ENCODE data around the gene ISCA1. TPM values are rescaled to one million over a fixed set of nuclear protein-coding genes. Genes with fewer than 3 reads are reported as not detected.
A peak's percentile ranks its signal among the peaks of the same experiment; 100 is the strongest.

The ISCA1 gene
- total and polyA plus RNA-seq, 3 experiments from 2014 or later = 33.4 to 55.1 (median 35.6) TPM

GRCh38 chr9:86263876-86264275 is 18.5 kb downstream of the ISCA1 start:
- H3K4me3 ChIP-seq (ENCODE audit: low read length) = no peak overlapping the region
- Mint-ChIP-seq H3K4me3 (no peak overlapping the region), H3K27ac (no peak overlapping the region), H3K9me3 (no peaks in the 10 kb centered on the region), H3K27me3 (peaks cover 0 to 3% of the 10 kb centered on the region in 2 donors), H3K4me1 (peaks cover 3 to 6% (median 4%) of the 10 kb centered on the region in 3 donors), H3K36me3 (peaks cover 13 to 55% (median 17%) of the 10 kb centered on the region in 3 donors)
- no peaks in the 10 kb centered on the region for H3K9me3 ChIP-seq (ENCODE audit: low read length)
- no peak overlapping the region for H3K27ac ChIP-seq (ENCODE audit: low read depth, low read length)
- ChIA-PET CTCF (no interaction called here), POLR2A (no interaction called here)
- H3K27me3 ChIP-seq (ENCODE audit: insufficient read depth, low read length, poor library complexity, severe bottlenecking) = no peaks in the 10 kb centered on the region
- H3K4me1 ChIP-seq (ENCODE audit: insufficient read depth, low read length) = no peaks in the 10 kb centered on the region
- peaks cover 9% of the 10 kb centered on the region for H3K36me3 ChIP-seq (ENCODE audit: insufficient read depth, low read length)
- DNase-seq = no peak

GRCh38 chr9:86262492-86262891 is 19.8 kb downstream of the ISCA1 start:
- no peaks in the 10 kb centered on the region for H3K4me1 ChIP-seq (ENCODE audit: insufficient read depth, low read length)
- H3K4me3 ChIP-seq (ENCODE audit: low read length) = no peak overlapping the region
- POLR2A ChIA-PET = no interaction called here
- Mint-ChIP-seq H3K4me3 (no peak overlapping the region), H3K27me3 (peaks cover 0 to 2% of the 10 kb centered on the region in 2 donors), H3K4me1 (peaks cover 0 to 3% (median 1%) of the 10 kb centered on the region in 3 donors), H3K36me3 (peaks cover 13 to 50% (median 14%) of the 10 kb centered on the region in 3 donors), H3K27ac (peak overlapping the region in 1 of 8 donors; percentile 24), H3K9me3 (no peaks in the 10 kb centered on the region)
- H3K9me3 ChIP-seq (ENCODE audit: low read length) = no peaks in the 10 kb centered on the region
- CTCF ChIA-PET = no interaction called here
- H3K27ac ChIP-seq (ENCODE audit: low read depth, low read length) = no peak overlapping the region
- no peaks in the 10 kb centered on the region for H3K27me3 ChIP-seq (ENCODE audit: insufficient read depth, low read length, poor library complexity, severe bottlenecking)
- peaks cover 9% of the 10 kb centered on the region for H3K36me3 ChIP-seq (ENCODE audit: insufficient read depth, low read length)
- no peak for DNase-seq

GRCh38 chr9:86259557-86259956 is 22.8 kb downstream of the ISCA1 start, which contains the start of gene C9orf153:
Gene C9orf153 (minus strand): TSS chr9:86259657. CDS start chr9:86229603, 30,054 bp downstream.
- no peaks in the 10 kb centered on the region for H3K4me1 Mint-ChIP-seq
- CTCF ChIA-PET = no interaction called here
- Histone ChIP-seq H3K9me3 (ENCODE audit: low read length) (no peaks in the 10 kb centered on the region), H3K27ac (ENCODE audit: low read depth, low read length) (no peak within 1 kb of the TSS), H3K4me3 (ENCODE audit: low read length) (no peak within 1 kb of the TSS), H3K4me1 (ENCODE audit: insufficient read depth, low read length) (no peaks in the 10 kb centered on the region), H3K27me3 (ENCODE audit: insufficient read depth, low read length, poor library complexity, severe bottlenecking) (no peaks in the 10 kb centered on the region), H3K36me3 (ENCODE audit: insufficient read depth, low read length) (peaks cover 5% of the 10 kb centered on the region)
- peaks cover 14 to 32% (median 15%) of the 10 kb centered on the region in 3 donors for H3K36me3 Mint-ChIP-seq
- no peak within 1 kb of the TSS for H3K4me3 Mint-ChIP-seq
- H3K9me3 Mint-ChIP-seq = no peaks in the 10 kb centered on the region
- peak within 1 kb of the TSS in 1 of 8 donors; percentile 51 for H3K27ac Mint-ChIP-seq
- DNase-seq = no peak
- POLR2A ChIA-PET = no interaction called here
- peaks cover 0 to 2% of the 10 kb centered on the region in 2 donors for H3K27me3 Mint-ChIP-seq

- Histone ChIP-seq H3K4me3 (ENCODE audit: low read length) (no peak overlapping the region), H3K27ac (ENCODE audit: low read depth, low read length) (no peak overlapping the region), H3K27me3 (ENCODE audit: insufficient read depth, low read length, poor library complexity, severe bottlenecking) (no peaks in the 10 kb centered on the region), H3K9me3 (ENCODE audit: low read length) (peaks cover 7% of the 10 kb centered on the region), H3K4me1 (ENCODE audit: insufficient read depth, low read length) (no peaks in the 10 kb centered on the region), H3K36me3 (ENCODE audit: insufficient read depth, low read length) (no peaks in the 10 kb centered on the region)
- peaks cover 0 to 11% (median 9%) of the 10 kb centered on the region in 3 donors for H3K36me3 Mint-ChIP-seq
- POLR2A ChIA-PET = no interaction called here
- H3K4me1 Mint-ChIP-seq = no peaks in the 10 kb centered on the region
- CTCF ChIA-PET = interaction anchor here (1.3 kb wide), 1 partner anchor 83 kb away, joined by 4 read pairs; no protein-coding TSS in a partner anchor
- H3K4me3 Mint-ChIP-seq = no peak overlapping the region
- H3K9me3 Mint-ChIP-seq = peaks cover 2 to 13% (median 11%) of the 10 kb centered on the region in 5 donors
- H3K27ac Mint-ChIP-seq = peak overlapping the region in 1 of 8 donors; percentile 3
- no peaks in the 10 kb centered on the region for H3K27me3 Mint-ChIP-seq
- DNase-seq = no peak
Measured at GRCh38 chr9:86257391-86257790, 24.9 kb downstream of the ISCA1 start.

- Histone ChIP-seq H3K27ac (ENCODE audit: low read depth, low read length) (no peak overlapping the region), H3K9me3 (ENCODE audit: low read length) (peaks cover 7% of the 10 kb centered on the region), H3K36me3 (ENCODE audit: insufficient read depth, low read length) (no peaks in the 10 kb centered on the region), H3K4me1 (ENCODE audit: insufficient read depth, low read length) (no peaks in the 10 kb centered on the region), H3K27me3 (ENCODE audit: insufficient read depth, low read length, poor library complexity, severe bottlenecking) (no peaks in the 10 kb centered on the region), H3K4me3 (ENCODE audit: low read length) (no peak overlapping the region)
- ChIA-PET CTCF (no interaction called here), POLR2A (no interaction called here)
- Mint-ChIP-seq H3K4me3 (no peak overlapping the region), H3K36me3 (peaks cover 2 to 9% (median 7%) of the 10 kb centered on the region in 3 donors), H3K9me3 (peaks cover 2 to 16% (median 11%) of the 10 kb centered on the region in 5 donors), H3K27me3 (no peaks in the 10 kb centered on the region), H3K27ac (no peak overlapping the region), H3K4me1 (no peaks in the 10 kb centered on the region)
- DNase-seq = no peak
Measured at GRCh38 chr9:86256653-86257052, 25.7 kb downstream of the ISCA1 start.

- H3K36me3 ChIP-seq (ENCODE audit: insufficient read depth, low read length) = no peaks in the 10 kb centered on the region
- no peak overlapping the region for H3K27ac ChIP-seq (ENCODE audit: low read depth, low read length)
- POLR2A ChIA-PET = no interaction called here
- peaks cover 7% of the 10 kb centered on the region for H3K9me3 ChIP-seq (ENCODE audit: low read length)
- Mint-ChIP-seq H3K4me3 (no peak overlapping the region), H3K4me1 (no peaks in the 10 kb centered on the region), H3K27me3 (peaks cover 4 to 12% of the 10 kb centered on the region in 2 donors), H3K36me3 (peaks cover 0 to 5% (median 4%) of the 10 kb centered on the region in 3 donors), H3K9me3 (peaks cover 2 to 17% (median 11%) of the 10 kb centered on the region in 5 donors), H3K27ac (no peak overlapping the region)
- H3K4me1 ChIP-seq (ENCODE audit: insufficient read depth, low read length) = no peaks in the 10 kb centered on the region
- CTCF ChIA-PET = no interaction called here
- H3K4me3 ChIP-seq (ENCODE audit: low read length) = no peak overlapping the region
- H3K27me3 ChIP-seq (ENCODE audit: insufficient read depth, low read length, poor library complexity, severe bottlenecking) = no peaks in the 10 kb centered on the region
- no peak for DNase-seq
Measured at GRCh38 chr9:86253577-86253976, 28.8 kb downstream of the ISCA1 start.

GRCh38 chr9:86252870-86253269 is 29.5 kb downstream of the ISCA1 start:
- H3K4me1 Mint-ChIP-seq = no peaks in the 10 kb centered on the region
- H3K4me1 ChIP-seq (ENCODE audit: insufficient read depth, low read length) = no peaks in the 10 kb centered on the region
- H3K27me3 Mint-ChIP-seq = peaks cover 6 to 16% of the 10 kb centered on the region in 2 donors
- peaks cover 7% of the 10 kb centered on the region for H3K9me3 ChIP-seq (ENCODE audit: low read length)
- H3K27me3 ChIP-seq (ENCODE audit: insufficient read depth, low read length, poor library complexity, severe bottlenecking) = no peaks in the 10 kb centered on the region
- POLR2A ChIA-PET = no interaction called here
- no peak for DNase-seq
- H3K27ac ChIP-seq (ENCODE audit: low read depth, low read length) = no peak overlapping the region
- H3K27ac Mint-ChIP-seq = no peak overlapping the region
- H3K4me3 Mint-ChIP-seq = no peak overlapping the region
- peaks cover 0 to 5% (median 4%) of the 10 kb centered on the region in 3 donors for H3K36me3 Mint-ChIP-seq
- no peaks in the 10 kb centered on the region for H3K36me3 ChIP-seq (ENCODE audit: insufficient read depth, low read length)
- CTCF ChIA-PET = no interaction called here
- H3K9me3 Mint-ChIP-seq = peaks cover 2 to 17% (median 11%) of the 10 kb centered on the region in 5 donors
- no peak overlapping the region for H3K4me3 ChIP-seq (ENCODE audit: low read length)

GRCh38 chr9:86250123-86250522 is 32.2 kb downstream of the ISCA1 start:
- no peak for DNase-seq
- Mint-ChIP-seq H3K4me1 (no peaks in the 10 kb centered on the region), H3K27ac (no peak overlapping the region), H3K36me3 (peaks cover 0 to 4% (median 0%) of the 10 kb centered on the region in 3 donors), H3K27me3 (peaks cover 7 to 24% of the 10 kb centered on the region in 2 donors), H3K4me3 (no peak overlapping the region), H3K9me3 (peaks cover 2 to 17% (median 11%) of the 10 kb centered on the region in 5 donors)
- ChIA-PET CTCF (no interaction called here), POLR2A (no interaction called here)
- Histone ChIP-seq H3K36me3 (ENCODE audit: insufficient read depth, low read length) (no peaks in the 10 kb centered on the region), H3K27ac (ENCODE audit: low read depth, low read length) (no peak overlapping the region), H3K27me3 (ENCODE audit: insufficient read depth, low read length, poor library complexity, severe bottlenecking) (no peaks in the 10 kb centered on the region), H3K9me3 (ENCODE audit: low read length) (peaks cover 7% of the 10 kb centered on the region), H3K4me3 (ENCODE audit: low read length) (no peak overlapping the region), H3K4me1 (ENCODE audit: insufficient read depth, low read length) (no peaks in the 10 kb centered on the region)
